WI38 (cell line): ENCODE measurements around the gene GIMAP8.

Source experiments
- H3K4me3 ChIP-seq: 2 replicates; pipeline ENCODE4 v1.5.1; 2011; ENCODE audit warnings: low read depth, mild to moderate bottlenecking, control low read depth, low read length
- CTCF ChIP-seq: IDR thresholded peaks from 2 replicates; pipeline ENCODE4 v1.5.1; 2012; ENCODE audit warnings: low read depth, mild to moderate bottlenecking, control low read depth, low read length

The GIMAP8 gene

GRCh38 chr7:150408393-150409299, 41.8 kb upstream of the GIMAP8 start:
- no peak for TF ChIP-seq CTCF
- H3K4me3 ChIP-seq: no peak overlapping the region

- H3K4me3 ChIP-seq: no peak overlapping the region
These were observed 41.0 kb upstream of the GIMAP8 start for GRCh38 chr7:150409300-150410030.

GRCh38 chr7:150410131-150410530, 40.3 kb upstream of the GIMAP8 start:
- H3K4me3 ChIP-seq: no peak overlapping the region
- no peak for TF ChIP-seq CTCF

More at GRCh38 chr7:150409300-150410030, 41.0 kb upstream of the GIMAP8 start:
- no peak for TF ChIP-seq CTCF

GRCh38 chr7:150410680-150411346, 39.6 kb upstream of the GIMAP8 start:
- TF ChIP-seq CTCF: no peak
- H3K4me3 ChIP-seq: no peak overlapping the region

- TF ChIP-seq CTCF: no peak
- no peak overlapping the region for H3K4me3 ChIP-seq
These were observed 38.8 kb upstream of the GIMAP8 start for GRCh38 chr7:150411606-150412005.

GRCh38 chr7:150412016-150412415, 38.4 kb upstream of the GIMAP8 start:
- TF ChIP-seq CTCF: no peak
- no peak overlapping the region for H3K4me3 ChIP-seq
